HTERT RPE-1 (cell line): Measurements from ENCODE around the gene TNFSF12.

Source experiments
- in situ Hi-C: fragments of 300-500 bp; cut with MboI; formaldehyde crosslinking; loops from 4 replicates; pipeline ENCODE4 v1.14.3; 2020; ENCODE audit warnings: low sequenced_read_pairs

Gene TNFSF12

DNA sequence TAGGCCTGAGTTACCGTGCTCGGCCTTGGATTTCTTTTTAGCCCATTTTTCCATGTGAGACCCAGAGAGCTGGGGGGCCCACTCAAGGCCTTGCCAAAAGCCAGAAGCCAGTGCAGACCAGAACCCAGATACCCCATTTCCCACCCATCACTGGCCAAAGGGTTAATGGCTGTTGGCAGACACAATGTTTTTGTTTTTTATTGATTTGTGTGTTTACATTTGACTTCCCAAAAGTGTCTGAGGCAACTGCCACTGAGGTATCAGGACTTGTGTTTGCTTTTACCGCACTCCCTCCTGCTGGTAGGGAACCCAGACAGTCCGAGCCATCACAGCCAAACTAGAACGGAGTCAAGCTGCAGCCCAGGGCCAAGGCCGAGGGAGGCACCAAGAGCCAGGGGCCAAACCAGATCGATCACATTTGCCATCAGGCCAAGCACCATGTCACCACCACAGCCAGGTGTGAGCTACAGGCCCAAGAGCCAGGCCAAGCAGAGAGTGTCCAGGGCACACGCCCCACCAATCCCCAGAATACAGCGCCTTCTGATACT is 7.7 kb upstream of the TNFSF12 start:
- in situ Hi-C loops = no loop called here

DNA sequence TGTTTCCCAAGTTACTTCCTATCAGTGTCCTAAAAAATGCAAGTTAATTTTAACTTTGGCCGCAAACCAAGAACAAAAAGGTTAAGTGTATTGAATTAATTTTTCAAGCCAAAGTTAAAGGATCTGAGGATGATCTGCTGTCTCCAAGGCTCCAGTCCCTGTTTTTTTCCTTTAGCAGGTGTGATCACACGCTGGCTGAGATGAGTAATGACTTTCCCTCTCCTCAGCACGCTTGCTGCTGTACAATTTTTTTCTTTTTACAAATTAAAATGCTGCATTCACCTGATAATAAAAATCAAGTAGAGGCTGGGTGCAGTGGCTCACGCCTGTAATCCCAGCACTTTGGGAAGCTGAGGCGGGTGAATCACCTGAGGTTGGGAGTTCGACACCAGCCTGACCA is 3.9 kb upstream of the TNFSF12 start:
- in situ Hi-C loops = no loop called here

DNA sequence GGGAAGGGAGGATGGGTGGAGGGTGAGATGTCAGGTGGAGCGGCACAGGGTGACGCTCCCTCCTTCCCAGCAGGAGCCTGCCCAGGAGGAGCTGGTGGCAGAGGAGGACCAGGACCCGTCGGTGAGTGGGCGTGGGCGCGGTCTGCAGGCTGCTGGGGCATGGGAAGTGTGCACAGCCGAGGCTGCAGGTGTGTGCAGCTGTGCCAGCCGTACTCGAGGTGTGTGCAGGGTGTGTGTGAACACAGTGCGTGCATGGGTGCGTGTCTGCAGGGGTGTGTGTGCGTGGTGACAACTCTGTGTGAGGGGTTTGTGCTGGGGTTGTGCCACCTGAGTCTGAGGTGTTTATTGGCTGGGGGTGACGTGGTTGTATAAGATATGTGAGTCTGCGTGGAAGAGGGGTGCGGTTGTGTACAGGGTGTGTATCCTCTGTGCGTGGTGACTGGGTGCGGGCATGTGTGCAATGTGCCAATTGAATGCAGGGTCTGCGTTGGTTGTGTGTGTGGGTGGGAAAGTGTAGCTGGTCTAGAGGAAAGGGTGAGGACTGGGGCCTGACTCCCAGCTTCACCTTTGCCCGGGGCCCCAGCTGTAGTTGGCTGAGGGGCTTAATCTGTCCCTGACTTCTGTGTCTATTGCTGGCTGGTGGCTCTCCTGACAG is 670 bp downstream of the TNFSF12 start:
- in situ Hi-C loops = no loop called here

DNA sequence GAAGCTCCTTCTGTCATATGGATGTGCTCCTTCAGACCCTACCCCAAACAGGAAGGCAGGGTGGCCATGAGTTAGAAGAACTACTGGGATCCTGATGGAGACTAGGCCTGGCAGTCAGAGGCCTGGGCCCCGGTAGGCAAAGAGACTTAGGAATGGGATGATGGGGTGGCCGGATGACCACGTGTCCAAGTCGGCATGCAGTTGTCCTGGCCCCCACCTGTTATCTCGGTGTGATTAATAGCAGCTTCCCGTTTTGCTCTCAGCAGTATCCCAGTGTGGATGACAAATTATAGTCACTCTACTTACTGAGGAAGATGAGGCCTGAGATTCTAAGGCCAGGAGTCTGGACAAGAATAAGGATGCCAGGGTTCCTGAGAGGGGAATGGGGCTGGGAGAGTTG is 1.5 kb downstream of the TNFSF12 start:
- in situ Hi-C loops = no loop called here

DNA sequence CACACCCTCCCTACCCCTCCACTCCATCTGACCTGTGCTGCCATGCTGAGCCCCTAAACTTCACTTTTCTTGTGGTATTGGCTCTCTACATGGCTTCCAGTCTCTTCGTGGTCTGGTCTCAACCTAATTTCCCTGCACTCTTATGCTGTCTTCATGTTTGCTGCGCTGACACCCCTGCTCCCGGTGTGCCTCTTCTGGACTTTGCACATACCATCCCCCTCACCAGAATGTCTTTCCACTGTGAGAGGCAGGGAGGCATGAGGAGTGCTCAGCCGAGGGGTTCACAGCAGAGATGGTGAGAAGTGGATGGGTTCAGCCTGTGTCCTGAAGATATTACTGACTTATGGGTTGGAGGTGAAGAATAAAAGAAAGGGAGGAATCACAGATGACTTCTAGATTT is 2.5 kb downstream of the TNFSF12 start:
- in situ Hi-C loops = no loop called here

DNA sequence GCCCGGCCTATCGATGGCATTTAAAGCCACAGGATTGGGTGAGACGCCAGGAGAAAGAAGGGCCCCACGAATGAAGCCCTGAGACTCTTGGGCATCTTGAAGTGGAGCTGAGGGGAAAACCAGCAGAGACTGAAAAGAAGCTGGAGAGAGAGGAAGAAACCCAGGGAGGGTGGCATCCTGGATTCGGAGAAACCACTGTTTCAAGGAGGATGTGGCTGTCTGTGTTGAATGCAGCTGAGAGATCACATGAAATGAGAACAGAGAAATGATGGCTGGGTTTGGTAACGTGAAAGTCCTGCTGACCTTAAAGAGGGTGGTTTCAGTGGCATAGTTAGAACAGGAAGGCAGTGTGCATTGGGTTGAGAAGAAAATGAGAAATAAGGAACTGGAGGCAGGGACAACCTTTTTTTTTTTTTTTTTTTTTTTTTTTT is 3.8 kb downstream of the TNFSF12 start:
- in situ Hi-C loops = no loop called here

DNA sequence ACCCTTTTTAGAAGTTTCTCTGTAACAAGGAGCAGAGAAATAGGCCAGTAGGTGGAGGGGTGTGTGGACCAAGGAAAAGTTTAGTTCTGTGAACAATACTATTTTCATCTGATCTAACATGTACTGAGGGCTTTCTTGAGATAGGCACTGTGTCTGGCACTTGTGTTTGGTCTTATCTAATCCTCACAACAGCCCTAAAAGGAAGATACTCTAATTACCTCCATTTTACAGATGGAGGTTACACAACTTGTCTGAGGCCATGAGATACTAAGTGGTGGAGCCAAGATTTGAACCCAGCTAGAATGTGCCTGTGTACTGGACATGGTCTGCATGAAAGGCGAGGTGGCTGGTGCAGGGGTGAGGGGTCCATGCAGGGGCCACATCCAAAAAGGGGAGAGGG is 4.5 kb downstream of the TNFSF12 start:
- in situ Hi-C loops = no loop called here

DNA sequence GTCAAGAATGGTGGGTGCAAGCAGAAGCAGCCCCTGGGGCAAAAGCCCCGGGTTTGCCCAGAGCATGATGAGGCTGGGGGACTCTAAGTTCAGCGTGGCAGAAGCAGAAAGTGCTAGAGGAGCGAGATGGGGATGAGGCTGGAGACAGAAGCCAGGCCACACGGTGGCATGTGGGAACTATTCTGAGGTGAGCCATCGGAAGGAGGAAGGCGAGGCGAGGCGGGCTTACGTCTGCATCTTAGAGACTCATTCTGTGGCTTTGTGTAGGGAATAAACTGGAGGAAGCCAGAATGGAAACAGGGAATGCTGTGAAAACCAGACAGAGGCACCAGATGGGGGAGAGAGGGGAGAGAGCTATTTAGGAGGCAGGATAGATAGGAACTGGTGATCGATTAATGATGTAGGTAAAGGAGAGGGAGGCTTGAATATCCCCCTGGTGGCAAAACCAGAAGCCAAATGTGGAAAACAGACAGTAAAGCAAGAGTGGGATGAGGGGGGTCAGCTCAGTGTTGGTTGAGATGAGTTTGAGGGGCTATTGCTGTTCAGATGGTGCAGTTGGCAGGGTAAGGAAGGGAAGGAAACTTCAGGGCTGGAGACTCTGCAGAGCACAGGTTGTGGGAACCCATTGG is 6.6 kb downstream of the TNFSF12 start:
- in situ Hi-C loops = no loop called here

DNA sequence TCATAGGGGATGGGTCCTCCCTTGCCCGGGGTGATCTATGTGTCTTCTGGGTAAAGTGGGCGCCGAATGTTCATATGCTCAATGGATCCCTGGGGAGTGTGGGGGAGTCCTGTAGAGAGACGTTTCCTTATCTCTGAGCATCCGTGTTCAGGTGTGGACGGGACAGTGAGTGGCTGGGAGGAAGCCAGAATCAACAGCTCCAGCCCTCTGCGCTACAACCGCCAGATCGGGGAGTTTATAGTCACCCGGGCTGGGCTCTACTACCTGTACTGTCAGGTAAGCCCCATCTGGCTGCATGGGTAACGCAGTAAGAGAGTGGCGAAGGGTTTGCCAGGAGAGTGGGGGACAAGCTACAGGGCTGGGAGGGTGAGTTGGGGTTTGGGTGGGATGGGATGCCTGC is 7.8 kb downstream of the TNFSF12 start:
- in situ Hi-C loops = no loop called here

DNA sequence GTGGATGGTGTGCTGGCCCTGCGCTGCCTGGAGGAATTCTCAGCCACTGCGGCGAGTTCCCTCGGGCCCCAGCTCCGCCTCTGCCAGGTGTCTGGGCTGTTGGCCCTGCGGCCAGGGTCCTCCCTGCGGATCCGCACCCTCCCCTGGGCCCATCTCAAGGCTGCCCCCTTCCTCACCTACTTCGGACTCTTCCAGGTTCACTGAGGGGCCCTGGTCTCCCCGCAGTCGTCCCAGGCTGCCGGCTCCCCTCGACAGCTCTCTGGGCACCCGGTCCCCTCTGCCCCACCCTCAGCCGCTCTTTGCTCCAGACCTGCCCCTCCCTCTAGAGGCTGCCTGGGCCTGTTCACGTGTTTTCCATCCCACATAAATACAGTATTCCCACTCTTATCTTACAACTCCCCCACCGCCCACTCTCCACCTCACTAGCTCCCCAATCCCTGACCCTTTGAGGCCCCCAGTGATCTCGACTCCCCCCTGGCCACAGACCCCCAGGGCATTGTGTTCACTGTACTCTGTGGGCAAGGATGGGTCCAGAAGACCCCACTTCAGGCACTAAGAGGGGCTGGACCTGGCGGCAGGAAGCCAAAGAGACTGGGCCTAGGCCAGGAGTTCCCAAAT is 8.4 kb downstream of the TNFSF12 start:
- in situ Hi-C loops = no loop called here

DNA sequence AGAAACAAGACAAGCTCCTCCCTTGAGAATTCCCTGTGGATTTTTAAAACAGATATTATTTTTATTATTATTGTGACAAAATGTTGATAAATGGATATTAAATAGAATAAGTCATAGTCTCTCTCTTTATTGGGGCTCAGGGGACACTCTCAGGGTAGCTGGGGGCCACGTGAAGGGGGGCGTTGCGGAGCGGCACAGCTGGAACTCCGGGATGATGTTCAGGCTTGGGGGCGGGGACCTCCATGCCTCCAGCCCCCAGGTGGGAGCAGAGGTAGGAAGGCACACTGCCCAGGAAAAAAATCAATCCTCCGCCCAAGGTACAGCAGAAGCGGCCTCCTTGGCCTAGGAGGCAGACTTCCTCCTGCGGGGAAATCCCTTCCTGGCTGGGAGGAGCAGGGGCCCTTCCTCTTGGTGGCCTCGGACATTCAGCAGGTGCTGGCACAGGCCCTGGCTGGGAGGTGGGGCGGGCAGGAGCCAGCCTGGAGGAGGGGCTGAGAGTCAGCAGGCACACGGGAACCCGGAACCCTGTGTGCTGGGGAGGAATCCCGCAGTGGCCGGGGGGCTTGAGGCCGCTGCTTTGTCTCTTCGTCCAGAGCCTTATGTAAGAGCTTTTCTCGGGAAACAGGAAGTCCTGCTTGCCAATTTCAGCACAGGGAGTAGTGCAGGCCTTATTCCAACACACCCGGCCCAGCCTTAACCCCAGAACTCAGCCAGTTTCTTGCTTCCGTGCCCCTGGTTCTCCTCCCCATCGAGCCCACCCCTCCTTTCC is 9.1 kb downstream of the TNFSF12 start:
- in situ Hi-C loops = no loop called here

DNA sequence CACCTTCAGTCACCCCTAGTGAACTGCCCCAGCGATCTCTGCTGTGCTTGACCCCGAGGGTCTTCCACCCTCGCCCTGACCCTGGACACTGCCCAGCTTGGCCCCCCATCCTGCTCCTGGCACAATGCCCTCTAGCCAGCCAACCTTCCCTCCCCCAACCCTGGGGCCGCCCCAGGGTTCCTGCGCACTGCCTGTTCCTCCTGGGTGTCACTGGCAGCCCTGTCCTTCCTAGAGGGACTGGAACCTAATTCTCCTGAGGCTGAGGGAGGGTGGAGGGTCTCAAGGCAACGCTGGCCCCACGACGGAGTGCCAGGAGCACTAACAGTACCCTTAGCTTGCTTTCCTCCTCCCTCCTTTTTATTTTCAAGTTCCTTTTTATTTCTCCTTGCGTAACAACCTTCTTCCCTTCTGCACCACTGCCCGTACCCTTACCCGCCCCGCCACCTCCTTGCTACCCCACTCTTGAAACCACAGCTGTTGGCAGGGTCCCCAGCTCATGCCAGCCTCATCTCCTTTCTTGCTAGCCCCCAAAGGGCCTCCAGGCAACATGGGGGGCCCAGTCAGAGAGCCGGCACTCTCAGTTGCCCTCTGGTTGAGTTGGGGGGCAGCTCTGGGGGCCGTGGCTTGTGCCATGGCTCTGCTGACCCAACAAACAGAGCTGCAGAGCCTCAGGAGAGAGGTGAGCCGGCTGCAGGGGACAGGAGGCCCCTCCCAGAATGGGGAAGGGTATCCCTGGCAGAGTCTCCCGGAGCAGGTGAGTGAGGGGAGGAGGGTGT is 9.9 kb downstream of the TNFSF12 start, which contains the start of gene TNFSF13:
TNFSF13 (plus strand) TSS at position 207 of the 776 bp plus-strand sequence; CDS start at position 497, 290 bp downstream.
- in situ Hi-C loops = no loop called here

DNA sequence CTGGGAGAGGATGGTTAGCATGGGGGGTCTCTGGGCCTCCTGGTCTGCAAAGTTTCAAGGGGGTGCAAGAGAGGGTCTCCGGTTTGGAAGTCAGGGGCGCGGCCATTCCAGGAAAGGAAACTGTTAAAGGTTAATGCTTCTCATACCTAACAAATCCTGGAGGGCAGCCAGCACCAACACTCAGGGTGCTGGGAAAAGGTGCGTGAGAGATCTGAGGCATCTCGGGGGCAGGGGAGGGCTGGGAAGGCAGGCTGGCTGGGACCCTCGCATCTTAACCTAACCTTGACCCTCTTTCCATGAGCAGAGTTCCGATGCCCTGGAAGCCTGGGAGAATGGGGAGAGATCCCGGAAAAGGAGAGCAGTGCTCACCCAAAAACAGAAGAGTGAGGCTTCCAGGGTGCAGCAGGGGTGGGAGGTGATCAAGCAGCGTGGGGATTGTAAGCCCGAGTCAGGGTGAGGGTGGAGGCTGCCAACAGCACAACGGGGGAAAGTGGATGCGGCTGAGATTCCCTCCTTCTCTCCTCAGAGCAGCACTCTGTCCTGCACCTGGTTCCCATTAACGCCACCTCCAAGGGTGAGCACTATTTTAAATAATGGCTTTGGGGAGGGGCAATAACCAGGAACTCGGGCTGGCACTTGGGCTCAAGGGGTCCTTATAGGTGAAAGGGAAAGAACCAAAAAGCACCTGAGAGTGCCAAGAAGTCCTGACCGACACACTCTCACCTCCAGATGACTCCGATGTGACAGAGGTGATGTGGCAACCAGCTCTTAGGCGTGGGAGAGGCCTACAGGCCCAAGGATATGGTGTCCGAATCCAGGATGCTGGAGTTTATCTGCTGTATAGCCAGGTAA is 10.7 kb downstream of the TNFSF12 start:
- in situ Hi-C loops = no loop called here

DNA sequence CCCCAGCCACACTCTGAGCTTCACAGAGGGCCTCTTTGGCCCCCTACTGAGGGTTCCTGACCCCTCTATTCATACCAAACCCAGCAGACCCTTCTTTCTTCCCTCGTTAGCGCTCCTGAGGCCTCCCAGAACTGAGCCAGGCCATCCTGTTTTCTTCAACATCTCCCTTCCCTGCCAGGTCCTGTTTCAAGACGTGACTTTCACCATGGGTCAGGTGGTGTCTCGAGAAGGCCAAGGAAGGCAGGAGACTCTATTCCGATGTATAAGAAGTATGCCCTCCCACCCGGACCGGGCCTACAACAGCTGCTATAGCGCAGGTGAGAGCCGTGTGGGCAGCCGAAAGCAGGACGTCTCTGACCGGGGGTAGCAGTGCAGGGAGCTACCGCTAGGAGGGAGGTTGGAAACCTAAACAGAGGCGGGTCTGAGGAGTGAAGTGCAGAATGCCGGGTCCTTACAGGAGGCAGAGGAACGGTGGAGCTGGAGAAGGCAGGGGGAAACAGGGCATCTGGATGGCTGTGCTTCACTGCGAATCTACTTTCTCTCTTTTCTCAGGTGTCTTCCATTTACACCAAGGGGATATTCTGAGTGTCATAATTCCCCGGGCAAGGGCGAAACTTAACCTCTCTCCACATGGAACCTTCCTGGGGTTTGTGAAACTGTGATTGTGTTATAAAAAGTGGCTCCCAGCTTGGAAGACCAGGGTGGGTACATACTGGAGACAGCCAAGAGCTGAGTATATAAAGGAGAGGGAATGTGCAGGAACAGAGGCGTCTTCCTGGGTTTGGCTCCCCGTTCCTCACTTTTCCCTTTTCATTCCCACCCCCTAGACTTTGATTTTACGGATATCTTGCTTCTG is 11.5 kb downstream of the TNFSF12 start:
- in situ Hi-C loops = no loop called here

DNA sequence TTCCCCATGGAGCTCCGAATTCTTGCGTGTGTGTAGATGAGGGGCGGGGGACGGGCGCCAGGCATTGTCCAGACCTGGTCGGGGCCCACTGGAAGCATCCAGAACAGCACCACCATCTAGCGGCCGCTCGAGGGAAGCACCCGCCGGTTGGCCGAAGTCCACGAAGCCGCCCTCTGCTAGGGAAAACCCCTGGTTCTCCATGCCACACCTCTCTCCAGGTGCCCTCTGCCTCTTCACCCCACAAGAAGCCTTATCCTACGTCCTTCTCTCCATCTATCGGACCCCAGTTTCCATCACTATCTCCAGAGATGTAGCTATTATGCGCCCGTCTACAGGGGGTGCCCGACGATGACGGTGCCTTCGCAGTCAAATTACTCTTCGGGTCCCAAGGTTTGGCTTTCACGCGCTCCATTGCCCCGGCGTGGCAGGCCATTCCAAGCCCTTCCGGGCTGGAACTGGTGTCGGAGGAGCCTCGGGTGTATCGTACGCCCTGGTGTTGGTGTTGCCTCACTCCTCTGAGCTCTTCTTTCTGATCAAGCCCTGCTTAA is 12.2 kb downstream of the TNFSF12 start:
- in situ Hi-C loops = no loop called here

DNA sequence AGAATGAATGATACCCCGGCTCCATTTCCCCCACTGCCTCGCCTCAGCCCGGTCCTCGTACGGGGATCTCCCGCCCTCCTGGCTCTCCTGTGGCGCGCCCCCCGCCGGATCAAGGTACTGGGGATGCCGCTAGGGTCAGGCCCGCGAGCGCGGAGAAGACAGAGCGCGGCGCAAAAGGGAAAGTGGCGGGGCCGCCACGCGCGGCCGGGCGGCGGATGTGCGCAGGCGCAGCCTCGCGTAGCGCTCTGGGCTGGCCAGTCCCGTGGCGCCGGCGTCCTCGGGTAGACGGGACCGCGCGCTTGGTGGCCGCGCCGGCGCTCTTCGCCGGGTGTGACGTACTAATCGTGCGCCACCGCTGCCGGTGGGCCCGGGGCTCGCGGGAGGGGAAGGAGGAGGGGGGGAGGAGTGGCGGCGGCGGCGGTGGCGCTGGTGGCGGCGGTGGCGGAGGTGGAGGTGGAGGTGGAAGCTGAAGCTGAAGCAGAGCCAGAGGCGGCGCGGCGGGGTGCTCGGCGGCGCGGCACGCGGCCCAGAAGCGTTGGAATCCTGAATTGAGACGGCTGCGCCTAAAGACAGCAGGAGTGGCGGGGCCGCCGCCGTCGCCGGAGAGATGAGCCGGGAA is 12.8 kb downstream of the TNFSF12 start, which contains the start of gene SENP3:
SENP3 (plus strand) TSS at position 331 of the 619 bp plus-strand sequence. CDS start 1,158 bp downstream, outside the sequence.
- in situ Hi-C loops = no loop called here

DNA sequence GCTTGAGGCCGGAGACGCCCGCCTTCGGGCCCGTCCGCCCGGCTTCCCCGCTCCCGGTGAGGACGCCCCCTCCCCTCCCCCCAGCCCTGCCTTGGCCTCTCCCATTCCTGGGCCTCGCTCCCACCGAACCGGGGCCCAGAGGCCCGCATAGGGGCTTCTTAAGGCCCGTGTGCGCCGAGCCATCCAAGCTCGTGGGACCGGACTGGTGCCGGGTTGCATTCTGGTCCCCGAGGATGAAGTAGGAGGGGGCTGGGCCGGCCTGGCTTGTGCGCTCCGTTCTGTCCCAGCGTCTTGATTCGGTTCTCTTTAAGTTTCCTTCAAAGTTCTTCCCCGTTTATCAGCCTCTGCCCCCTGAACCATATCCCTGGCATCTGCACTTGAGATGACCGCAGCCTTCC is 13.3 kb downstream of the TNFSF12 start:
- in situ Hi-C loops = no loop called here
